Panc1 (cell line): Measurements from ENCODE around the gene CNOT4.

ENCODE experiments used
- POLR2AphosphoS5 ChIP-seq: IDR thresholded peaks from 2 replicates; pipeline ENCODE4 v1.6.1; 2012; ENCODE audit warnings: mild to moderate bottlenecking, low read depth, low read length, moderate library complexity
- TF ChIP-seq, protein P1 (sequence below): fragments of 450-650 bp; IDR thresholded peaks from 2 replicates; pipeline ENCODE4 v1.5.1; 2017; ENCODE audit warnings: mild to moderate bottlenecking
- TF ChIP-seq, protein P2 (sequence below), 2 experiments: IDR thresholded peaks; 2 replicates each; pipeline ENCODE4 v1.6.1; 2011 to 2012; ENCODE audit warnings: low read depth in 2 of 2, control low read depth in 1 of 2, low read length in 1 of 2, mild to moderate bottlenecking in 1 of 2, moderate library complexity in 1 of 2; ENCODE audit not compliant: insufficient read depth in 1 of 2

DNA sequence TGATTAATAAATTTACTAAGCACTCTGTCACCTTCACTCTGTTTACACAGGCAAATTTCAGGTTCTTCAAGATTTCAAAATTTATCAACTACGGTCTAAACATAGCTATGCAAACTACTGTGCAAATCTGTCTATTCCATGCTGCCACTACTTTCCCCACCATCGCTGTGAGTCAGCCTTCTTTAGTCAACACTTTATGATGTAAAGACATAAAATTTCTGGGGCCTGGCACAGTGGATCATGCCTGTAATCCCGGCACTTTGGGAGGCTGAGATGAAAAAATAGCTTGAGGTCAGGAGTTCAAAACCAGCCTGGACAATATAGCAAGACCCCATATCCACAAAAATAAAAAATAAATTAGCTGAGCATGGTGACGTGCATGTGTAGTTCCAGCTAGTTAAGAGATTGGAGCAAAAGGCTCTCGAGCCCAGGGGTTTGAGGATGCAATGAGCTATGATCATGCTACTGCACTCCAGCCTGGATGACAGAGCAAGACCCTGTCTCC is 42.6 kb downstream of the CNOT4 start:
- TF ChIP-seq, protein P1, sequence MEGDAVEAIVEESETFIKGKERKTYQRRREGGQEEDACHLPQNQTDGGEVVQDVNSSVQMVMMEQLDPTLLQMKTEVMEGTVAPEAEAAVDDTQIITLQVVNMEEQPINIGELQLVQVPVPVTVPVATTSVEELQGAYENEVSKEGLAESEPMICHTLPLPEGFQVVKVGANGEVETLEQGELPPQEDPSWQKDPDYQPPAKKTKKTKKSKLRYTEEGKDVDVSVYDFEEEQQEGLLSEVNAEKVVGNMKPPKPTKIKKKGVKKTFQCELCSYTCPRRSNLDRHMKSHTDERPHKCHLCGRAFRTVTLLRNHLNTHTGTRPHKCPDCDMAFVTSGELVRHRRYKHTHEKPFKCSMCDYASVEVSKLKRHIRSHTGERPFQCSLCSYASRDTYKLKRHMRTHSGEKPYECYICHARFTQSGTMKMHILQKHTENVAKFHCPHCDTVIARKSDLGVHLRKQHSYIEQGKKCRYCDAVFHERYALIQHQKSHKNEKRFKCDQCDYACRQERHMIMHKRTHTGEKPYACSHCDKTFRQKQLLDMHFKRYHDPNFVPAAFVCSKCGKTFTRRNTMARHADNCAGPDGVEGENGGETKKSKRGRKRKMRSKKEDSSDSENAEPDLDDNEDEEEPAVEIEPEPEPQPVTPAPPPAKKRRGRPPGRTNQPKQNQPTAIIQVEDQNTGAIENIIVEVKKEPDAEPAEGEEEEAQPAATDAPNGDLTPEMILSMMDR, result no peak
- TF ChIP-seq, protein P2, sequence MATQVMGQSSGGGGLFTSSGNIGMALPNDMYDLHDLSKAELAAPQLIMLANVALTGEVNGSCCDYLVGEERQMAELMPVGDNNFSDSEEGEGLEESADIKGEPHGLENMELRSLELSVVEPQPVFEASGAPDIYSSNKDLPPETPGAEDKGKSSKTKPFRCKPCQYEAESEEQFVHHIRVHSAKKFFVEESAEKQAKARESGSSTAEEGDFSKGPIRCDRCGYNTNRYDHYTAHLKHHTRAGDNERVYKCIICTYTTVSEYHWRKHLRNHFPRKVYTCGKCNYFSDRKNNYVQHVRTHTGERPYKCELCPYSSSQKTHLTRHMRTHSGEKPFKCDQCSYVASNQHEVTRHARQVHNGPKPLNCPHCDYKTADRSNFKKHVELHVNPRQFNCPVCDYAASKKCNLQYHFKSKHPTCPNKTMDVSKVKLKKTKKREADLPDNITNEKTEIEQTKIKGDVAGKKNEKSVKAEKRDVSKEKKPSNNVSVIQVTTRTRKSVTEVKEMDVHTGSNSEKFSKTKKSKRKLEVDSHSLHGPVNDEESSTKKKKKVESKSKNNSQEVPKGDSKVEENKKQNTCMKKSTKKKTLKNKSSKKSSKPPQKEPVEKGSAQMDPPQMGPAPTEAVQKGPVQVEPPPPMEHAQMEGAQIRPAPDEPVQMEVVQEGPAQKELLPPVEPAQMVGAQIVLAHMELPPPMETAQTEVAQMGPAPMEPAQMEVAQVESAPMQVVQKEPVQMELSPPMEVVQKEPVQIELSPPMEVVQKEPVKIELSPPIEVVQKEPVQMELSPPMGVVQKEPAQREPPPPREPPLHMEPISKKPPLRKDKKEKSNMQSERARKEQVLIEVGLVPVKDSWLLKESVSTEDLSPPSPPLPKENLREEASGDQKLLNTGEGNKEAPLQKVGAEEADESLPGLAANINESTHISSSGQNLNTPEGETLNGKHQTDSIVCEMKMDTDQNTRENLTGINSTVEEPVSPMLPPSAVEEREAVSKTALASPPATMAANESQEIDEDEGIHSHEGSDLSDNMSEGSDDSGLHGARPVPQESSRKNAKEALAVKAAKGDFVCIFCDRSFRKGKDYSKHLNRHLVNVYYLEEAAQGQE (IDR thresholded peaks at IDR 0.05; ENCODE audit: insufficient read depth in 1 of 2, low read depth in 2 of 2, low read length in 1 of 2), result no peak
- TF ChIP-seq POLR2AphosphoS5, result no peak
